Stimulated activated CD8-positive, alpha-beta memory T cell treated with anti-CD3 and anti-CD28 coated beads, Interleukin-7, amount 100 ng/mL, for 4 hours (primary cell): ENCODE measurements around the gene RUFY2.
"Not testable (repeated sequence)": the region's sequence is repeated elsewhere in the genome, so short reads cannot be mapped to it uniquely, and the experiment has no call there.

ENCODE experiments used
- DNase-seq, 2 donors: peaks; one replicate each; pipeline ENCODE4 v3.0.0-alpha.2; 2020; ENCODE audit warnings: low read depth in 2 of 2

Gene RUFY2

DNA sequence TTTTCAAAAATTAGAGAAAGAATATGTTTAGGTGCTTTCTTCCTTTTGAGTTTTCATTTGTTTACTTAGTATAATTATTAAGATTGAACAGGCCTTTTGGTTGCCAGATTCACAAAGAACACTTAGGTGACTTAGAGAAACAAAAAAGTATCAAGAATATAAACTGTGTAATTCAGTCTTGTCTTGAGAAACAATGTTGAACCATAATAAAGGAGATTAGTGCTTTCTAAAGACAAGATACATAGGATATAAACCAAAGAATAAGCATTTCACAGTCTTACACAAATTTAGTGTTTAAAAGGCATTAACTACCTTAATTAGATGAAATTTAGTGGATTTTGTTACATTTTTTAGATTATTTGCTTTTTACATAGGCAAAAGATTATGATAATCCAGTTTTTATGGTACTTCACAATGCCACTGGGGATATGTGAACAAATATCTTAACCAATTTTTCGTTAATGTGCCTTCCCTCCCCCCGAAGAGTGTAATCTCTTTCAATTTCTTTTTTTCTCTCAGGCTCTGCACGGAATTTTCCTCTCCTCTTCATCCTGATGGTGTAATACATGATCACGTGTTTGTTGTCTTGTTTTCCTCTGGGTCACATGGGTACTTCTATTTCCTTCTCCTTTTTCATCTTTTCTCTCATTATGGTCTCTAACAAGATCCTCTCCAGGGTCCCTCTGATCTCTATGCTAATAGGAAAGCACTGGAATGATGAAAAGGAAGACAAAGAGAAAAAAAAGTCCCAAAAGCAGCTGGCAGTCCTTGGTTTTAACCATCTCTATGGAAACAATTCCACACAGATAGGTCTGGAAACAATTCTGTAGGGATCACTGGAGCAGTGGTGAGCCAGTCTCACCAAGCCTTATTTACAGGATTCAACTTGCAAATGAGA, 78.9 kb downstream of the RUFY2 start:
- DNase-seq: no peak

DNA sequence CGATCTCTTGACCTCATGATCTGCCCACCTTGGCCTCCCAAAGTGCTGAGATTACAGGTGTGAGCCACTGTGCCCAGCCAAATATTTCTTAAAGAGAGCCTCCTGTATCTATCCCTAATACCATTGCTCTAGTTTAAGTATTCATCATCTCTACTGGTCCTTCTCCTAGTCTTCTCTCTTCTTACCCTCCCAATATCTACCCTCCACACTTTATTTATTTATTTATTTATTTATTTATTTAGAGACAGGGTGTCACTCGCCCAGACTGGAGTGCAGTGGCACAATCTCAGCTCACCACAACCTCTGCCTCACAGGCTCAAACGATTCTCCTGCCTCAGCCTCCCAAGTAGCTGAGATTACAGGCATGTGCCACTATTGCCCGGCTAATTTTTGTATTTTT, 82.7 kb downstream of the RUFY2 start:
- not testable (repeated sequence) for DNase-seq

DNA sequence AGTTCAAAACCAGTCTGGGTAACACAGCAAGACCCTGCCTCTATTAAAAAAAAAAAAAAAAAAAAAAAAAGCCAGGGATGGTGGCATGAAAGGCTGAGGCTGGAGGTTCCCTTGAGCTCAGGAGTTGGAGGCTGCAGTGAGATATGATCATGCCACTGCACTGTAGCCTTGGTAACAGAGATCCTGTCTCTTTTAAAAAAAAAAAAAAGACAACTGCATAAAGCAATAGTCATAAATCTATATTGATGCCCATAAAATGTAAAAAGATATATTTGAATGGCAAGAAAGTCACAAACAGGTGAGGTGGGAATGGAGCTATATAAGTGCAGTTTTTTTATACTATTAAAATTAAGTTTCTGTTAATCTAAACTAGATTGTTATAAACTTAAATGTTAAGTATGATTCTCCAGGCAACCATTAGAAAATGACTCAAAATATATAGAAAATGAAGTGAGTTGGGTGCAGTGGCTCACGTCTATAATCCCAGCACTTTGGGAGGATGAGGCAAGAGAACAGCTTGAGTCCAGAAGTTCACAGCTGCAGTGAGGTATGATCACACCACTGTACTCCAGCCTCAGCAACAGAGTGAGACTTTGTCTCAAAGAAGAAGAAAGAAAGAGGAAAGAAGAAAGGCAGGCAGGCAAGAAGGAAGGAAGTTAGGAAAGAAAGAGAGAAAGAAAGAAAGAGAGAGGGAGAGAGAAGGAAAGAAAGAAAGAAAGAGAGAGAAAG, 88.6 kb downstream of the RUFY2 start:
- DNase-seq: no peak

DNA sequence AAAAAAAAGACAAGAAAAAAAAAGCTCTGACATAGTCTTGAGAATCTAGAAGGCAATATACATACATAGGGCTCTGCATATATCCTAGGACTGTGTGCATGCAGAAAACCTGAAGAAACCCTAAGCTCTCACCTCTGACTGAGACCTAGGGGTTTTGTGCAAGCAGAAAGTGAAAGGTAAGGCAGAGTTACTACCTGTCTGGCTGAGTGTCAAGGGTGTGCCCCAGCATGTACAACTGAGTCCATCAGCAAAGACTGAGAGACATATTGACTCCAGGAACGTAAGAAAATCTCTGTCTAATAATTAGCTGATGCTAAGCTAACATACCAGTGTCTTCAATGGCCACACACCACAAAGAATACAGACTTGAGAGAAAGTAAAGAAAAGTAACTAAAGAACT, 91.5 kb downstream of the RUFY2 start:
- DNase-seq: no peak

DNA sequence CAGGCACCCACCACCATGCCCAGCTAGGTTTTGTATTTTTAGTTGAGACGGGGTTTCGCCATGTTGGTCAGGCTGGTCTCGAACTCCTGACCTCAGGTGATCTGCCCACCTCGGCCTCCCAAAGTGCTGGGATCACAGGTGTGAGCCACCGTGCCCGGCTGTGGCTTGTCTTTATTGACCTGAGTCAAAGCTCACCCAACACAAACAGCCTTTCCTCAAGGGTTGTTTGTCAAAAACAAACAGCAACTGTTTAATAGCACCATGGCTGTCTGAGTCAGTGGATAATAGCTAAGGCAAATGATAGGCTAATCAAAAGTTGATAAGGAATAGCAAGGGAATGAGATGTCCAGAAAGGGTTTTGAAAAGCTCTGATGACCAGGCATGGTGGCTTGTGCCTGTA, 92.1 kb downstream of the RUFY2 start:
- not testable (repeated sequence) for DNase-seq

DNA sequence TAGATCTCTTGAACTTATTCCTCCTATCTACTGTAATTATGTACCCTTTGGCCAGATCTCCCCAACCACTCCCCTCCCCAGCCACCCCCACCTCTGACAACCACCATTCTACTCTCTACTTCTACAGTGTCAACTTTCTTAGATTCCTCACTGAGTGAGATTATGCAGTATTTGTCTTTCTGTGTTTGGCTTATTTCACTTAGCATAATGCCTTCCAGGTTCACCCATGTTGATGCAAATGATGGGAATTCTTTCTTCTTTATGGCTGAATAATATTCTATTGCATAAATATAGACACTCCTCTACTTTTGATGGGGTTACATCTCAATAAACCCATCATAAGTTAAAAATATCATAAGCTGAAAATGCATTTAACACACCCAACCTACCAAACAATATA, 96.5 kb downstream of the RUFY2 start:
- no peak for DNase-seq

DNA sequence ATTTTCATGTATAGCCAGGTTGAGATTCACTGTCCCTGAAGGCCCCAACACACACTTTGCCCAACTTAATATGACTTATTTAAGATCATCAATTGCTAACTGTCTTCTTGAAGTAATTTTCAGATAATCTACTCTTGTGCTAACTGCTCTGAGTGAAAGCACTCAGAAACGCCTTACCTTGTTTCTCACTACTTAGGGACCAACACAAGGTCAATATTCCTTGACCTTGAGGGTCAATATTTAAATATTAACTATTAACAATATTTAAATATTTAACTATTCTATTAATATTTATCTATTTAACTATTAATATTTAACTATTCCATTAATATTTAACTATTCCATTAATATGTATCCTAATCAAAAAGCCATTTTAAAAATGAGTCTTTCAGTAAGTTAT, 101.2 kb downstream of the RUFY2 start:
- DNase-seq: no peak

DNA sequence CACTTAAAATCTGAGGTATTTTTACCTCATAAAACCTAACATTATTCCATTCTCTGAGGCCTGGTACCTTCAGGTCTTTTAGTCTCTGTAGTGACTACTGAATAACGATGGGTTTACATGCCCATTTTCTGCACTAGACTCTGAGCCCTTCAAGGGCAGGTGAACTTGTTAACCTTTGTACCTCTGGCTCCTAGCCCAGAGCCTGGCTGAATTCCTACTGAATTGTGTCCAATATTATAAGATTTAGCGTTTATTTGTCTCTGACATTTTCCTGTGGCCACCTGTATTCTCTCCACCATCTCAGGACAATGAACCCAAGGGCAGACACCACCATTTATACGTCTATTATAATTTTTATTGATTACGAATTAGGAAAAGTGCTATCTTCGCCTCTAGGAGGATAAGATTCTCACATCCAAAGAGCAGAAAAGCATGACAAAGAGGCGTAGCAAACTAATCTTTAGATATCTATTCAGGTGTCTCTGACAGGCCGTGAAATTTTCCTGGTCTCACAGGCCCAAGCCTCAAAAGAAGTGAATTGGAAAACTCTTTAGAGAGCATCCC, 103.1 kb downstream of the RUFY2 start:
- no peak for DNase-seq

DNA sequence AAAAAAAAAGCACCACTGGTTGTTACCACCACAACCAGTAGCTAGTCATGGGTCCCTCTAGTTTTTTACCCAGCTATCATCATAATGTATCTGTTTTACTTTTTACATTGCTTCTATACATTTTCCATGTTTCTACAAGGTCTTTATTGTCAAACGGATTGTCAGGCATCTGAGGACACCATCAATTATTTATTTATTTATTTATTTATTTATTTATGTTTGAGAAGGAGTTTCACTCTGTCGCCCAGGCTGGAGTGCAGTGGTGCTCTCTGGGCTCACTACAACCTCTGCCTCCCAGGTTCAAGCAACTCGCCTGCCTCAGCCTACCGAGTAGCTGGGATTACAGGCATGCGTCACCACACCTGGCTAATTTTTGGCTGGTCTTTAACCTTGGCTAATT, 104.2 kb downstream of the RUFY2 start:
- DNase-seq: no peak

DNA sequence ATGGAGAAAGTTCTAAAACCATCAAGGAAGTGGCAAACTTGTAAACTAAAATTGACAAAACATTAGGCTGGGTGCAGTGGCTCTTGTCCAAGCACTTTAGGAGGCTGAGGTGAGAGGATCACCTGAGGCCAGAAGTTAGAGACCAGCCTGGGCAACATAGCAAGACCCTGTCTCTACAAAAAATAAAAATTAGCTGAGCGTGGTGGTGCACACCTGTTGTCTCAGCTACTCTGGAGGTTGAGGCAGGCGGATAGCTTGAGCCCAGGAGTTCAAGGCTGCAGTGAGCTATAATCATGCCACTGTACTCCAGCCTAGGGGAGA, 104.6 kb downstream of the RUFY2 start:
- no peak for DNase-seq

DNA sequence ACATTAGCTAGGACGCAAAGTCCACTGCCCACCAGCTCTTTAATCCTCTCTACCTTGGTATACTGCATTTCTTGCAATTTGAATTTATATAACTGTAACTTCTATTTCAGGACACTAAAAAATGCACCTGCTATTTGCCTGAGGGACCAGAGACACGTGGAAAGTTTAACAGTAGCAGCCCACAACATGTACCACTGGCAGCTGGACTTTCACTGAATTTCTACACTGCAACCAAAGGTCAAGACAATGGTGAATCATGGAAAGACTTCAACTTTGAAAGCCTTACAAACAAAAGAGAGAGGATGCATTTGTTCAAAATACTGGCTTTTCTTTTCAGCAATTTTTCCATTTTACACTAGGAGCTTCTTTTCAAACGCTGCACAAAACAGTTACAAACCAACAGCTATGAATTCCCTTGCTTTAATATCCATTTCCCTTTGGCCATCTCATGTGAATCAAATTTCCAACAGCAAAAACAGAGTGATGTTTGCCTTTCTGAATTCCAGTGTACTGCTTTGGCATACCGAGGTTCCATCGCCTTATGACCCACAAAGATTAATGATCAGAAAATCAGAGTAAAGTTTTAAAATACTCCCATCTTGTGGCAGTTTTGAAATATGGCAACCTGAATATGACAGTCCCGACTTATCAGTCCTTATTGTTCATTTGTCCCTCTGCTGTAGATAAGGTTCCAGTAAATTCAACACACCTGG, 105.1 kb downstream of the RUFY2 start:
- DNase-seq: no peak

DNA sequence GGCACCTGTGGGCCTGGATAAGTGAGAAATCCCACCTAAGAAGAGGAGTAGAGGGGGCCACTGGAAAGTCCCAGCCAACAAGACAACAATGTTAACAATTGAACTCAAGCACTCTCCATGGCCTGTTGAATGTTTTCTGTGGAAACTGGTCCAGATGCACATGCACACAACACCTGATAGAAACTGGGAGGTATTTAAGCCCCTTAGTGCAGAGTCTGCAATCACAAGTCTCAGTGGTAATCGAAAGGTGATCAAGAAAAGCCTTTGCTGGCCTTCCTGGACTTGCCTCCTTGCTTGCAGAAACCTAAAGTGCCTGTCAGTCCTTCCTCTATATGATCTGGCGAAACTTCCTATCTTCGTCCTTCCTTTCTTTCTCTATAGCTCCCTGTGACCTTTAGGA, 105.8 kb downstream of the RUFY2 start:
- no peak for DNase-seq

DNA sequence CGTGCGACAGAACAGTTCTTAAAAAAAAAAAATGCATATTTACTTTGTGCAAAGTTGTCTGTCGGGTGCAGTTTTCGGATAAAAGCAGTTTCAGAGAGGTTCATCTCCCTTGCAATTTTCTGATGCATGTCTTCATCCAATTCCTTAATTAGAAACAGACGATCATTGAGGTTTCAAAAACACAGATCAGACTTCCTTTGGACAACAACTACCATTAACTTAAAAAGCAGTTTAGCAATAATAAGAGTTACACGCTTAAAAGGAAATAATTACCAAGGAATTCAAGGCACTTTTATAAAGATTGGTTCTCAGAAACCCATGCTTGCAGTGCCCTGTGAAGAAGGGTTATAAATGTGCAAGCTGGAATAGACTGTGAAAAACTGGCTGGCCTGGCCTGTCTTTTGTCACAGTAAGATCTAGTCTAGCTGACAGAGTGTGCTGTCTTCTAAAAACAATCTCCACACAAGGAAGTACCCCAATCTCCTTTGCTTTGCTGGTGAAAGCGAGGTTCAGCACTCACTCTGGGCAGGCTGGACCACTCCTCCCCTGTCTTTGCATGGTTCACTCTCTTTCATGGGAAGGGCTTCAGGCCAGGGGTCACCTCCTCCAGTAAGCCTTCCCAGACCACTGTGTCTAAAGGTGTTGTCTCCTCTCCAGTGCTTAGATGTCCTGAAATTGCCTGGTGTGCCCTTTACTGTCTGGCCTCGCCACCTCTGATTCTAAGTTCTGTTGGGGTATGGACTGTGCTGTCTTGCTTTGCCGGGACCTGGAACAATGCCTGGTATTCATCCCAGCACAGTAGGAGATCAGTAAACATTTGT, 110.0 kb downstream of the RUFY2 start:
- DNase-seq: no peak
